Activated CD4-positive, alpha-beta T cell treated with anti-CD3 and anti-CD28 coated beads, Interleukin-2, amount 50 U/mL, for 24 hours (primary cell): ENCODE data around the gene ALAD.
"Not testable (repeated sequence)": the region's sequence is repeated elsewhere in the genome, so short reads cannot be mapped to it uniquely, and the experiment has no call there.

Source experiments
- DNase-seq, 2 donors: peaks; one replicate each; pipeline ENCODE4 v3.0.0-alpha.2; 2020; ENCODE audit warnings: low read depth in 1 of 2, low spot score in 1 of 2

ALAD gene

GRCh38 chr9:113401027-113401792, at the start of gene ALAD:
Gene ALAD, minus strand, starts transcription at chr9:113401284. Its CDS starts 7,725 bp downstream, at chr9:113393559.
- peak; percentile 97 to 98 for DNase-seq

DNA sequence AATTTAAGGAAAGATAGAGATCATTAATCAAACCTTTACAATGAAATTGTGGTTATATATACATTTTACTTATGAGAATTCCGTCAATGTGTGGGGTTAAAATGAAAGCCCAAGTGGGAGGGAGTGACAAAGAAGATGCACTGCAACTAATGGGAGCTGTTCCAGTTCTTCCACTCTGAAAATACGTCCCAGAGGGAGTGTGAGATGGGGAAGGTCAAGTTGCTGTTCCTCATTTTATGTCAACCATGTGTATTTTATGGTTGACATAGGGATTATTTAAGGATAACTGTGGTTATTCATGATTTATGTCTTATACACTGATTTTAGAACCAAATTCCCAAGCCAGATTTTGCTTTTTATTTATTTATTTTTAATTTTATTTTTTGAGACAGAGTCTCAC, 48.3 kb upstream of the ALAD start:
- no peak for DNase-seq

GRCh38 chr9:113446323-113446740, 45.2 kb upstream of the ALAD start:
- DNase-seq, result no peak

DNA sequence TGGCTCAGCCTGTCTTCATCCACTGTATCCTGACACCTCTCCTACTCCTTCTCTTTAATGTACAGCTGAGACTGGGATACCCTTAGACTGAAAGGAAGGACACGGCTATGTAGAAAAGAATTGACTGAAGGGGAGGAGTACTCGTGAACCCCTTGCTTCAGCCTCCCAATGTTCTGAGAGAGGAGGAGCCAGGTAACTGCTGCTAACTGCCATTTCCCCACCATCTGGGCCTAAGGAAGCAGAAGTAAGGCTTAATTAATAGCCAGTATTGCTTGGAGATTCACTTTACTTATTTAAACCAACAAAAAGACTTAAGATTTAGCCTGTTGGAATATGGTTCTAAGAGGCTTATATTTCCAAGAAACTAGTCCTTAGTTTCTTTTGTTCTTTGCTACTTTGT, 43.7 kb upstream of the ALAD start:
- DNase-seq, result no peak

DNA sequence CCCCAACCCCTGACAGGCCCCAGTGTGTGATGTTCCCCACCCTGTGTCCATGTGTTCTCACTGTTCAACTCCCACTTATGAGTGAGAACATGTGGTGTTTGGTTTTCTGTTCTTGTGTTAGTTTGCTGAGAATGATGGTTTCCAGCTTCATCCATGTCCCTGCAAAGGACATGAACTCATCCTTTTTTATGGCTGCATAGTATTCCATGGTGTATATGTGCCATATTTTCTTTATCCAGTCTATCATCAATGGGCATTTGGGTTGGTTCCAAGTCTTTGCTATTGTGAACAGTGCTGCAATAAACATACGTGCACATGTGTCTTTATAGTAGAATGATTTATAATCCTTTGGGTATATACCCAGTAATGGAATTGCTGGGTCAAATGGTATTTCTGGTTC, 36.6 kb upstream of the ALAD start:
- DNase-seq, result not testable (repeated sequence)

- no peak for DNase-seq
These were observed 35.8 kb upstream of the ALAD start for GRCh38 chr9:113436728-113437515.

- no peak for DNase-seq
These were observed 30.1 kb upstream of the ALAD start for GRCh38 chr9:113431191-113431590.

DNA sequence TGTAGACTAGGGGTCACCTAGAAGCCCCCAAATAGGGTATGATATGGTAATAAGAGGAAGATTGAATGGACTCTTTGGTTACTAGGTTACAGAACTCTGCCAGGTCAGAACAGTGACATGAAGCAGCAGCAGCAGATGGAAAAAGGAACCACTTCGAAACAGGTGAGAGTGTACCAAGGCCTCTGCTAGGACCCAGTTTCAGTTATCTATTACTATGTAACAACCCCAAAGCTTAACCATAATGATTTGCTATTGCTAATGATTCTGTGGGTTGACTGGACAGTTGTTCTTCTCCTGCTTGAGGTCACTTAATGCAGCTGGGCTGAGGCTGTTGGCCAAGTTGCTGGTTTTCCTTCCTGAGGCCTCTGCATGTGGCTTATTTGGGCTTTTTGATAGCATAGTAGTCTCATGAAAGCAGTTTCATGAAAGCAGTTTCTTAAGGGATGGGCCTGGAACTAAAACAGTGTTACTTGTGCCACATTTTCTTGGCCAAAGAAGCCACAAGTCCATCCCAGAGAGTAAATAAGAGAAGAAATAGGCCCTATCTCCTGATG, 27.1 kb upstream of the ALAD start:
- DNase-seq, result no peak

GRCh38 chr9:113427629-113428028, 26.5 kb upstream of the ALAD start:
- no peak for DNase-seq

GRCh38 chr9:113426701-113427100, 25.6 kb upstream of the ALAD start:
- DNase-seq, result no peak

DNA sequence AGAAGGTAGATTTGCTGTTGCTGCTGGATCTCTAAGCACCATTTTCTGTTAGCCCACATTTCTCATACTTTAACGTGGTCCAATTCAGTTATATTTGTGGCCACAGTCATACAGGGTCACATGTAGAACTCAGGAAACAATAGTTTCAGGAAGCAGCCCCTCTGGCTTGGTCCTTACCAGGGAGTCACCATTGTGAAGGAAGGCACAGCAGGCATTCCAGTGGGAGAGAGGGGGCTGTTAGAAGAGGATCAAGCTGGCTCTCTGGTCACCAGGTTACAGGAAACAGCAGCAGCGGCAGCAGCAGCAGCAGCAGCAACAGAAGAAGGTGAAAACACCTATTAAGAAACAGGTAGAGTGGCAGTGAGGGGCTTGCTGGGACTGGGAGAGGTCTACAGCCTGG, 24.0 kb upstream of the ALAD start:
- no peak for DNase-seq

DNA sequence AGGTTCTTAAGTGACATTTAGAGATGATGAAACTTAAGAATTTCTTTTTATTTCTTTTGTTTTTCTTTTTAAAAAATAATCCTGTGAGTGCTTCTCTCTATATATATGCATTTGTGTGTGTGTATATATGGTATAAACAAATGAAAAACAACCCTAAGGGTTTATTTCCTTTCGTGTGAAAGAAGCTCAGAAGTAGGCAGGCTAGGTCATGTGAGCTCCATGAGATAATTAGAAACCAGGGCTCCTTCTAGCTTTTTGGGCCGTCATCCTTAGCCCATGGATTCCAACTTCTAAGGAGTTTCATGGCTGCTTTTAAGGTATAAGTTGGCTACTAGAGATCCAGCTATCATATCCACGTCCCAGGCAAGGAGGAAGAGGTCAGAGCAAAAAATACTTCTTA, 20.6 kb upstream of the ALAD start:
- no peak for DNase-seq

DNA sequence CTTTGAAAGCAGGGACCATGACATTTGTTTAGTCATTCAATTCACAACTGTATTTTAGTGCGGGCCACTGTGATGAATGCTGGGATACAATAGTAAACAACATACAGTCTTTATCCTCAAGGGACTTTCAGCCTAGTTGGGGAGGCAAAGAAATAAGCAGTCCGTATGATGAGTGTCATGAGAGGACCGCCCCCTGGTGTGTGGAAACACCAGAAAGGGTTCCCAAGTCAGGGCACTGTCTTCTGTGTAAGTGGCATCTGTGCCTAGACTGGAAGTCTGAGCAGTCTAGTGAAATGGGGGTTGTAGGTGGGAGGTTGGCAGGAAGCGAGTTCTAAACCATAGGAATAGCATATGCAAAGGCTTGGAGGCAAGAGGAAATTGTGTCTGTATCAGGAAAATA, 16.3 kb upstream of the ALAD start:
- DNase-seq, result no peak

DNA sequence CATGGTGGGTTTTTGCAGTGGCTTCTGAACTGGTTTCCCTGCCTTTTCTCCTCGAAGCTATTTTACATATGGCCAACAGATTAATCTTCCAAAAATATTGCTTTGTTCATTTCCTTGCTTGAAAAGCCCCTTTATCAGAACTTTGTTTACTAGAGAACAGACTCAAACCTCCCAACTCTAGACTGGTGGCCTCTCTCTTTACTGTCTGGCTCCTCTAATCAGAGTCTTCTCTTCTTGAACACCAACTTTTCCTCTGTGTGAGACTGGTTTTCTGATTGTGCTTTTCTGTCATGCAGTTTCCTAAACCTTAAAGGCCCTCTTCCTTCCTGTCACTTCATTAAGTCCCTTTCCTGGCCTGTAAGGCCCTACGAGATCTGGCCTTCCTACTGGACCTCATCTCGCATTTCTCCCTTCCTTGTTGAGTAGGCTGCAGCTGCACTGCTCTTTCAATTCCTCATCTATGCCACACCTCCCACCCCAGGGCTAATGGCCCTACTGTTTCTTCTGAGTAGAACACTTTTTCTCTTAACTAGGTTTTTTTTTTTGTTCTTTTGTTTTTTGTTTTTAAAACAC, 15.2 kb upstream of the ALAD start:
- no peak for DNase-seq

GRCh38 chr9:113410207-113410864, 9.3 kb upstream of the ALAD start, which contains the start of the genes C9orf43 and POLE3:
Gene C9orf43, plus strand, starts transcription at chr9:113410747. Its CDS starts 2,747 bp downstream, at chr9:113413494.
Gene POLE3, minus strand, starts transcription at chr9:113410675. Its CDS starts 382 bp downstream, at chr9:113410293.
- DNase-seq, result peak; percentile 92 to 93

DNA sequence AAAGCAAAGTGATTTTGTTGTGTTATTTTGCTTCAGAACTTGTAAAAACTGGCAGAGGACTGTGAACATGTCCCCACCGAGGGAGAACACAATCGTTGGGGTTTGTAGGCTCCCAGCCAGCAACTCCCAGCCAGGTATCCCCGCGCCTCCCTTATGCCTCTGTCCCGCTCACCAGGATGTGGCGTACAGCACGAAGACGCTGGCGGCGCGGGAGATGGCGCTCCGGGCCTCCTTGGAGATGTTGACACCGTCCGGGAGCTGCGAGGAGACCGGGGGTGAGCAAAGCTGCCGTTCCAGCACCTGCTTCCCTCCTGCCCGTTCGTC, 8.8 kb upstream of the ALAD start:
- no peak for DNase-seq

- no peak for DNase-seq
These were observed 8.4 kb upstream of the ALAD start for GRCh38 chr9:113409481-113409880.

DNA sequence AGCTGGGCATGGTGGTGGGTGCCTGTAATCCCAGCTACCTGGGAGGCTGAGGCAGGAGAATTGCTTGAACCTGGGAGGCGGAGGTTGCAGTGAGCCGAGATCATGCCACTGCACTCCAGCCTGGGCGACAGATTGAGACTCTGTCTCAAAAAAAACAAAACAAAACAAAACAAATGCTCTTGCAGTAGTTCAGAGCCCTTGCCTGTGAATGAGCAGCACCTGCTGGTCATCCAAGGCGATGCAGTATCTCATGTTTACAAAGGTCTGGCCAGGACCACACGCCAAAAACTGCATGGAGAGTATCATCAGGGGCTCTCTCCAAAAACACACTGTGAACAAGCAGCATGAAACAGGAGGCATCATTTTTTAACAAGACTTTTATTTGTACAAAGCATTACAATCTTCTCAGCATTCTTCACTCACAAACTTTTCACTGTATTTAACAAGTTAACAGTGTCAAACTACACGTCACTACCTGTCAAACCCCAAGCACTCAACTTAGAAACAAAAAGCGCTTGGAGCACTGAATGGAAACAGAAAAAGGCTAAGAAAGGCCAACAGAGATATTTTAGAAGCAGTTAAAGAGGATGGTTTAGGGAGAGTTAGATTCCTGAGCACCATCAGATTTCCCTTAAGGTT, 5.9 kb upstream of the ALAD start:
- DNase-seq, result peak in 1 of 2 donors; percentile 19

GRCh38 chr9:113406353-113406752, 5.3 kb upstream of the ALAD start:
- not testable (repeated sequence) for DNase-seq

GRCh38 chr9:113403646-113404045, 2.6 kb upstream of the ALAD start:
- DNase-seq, result no peak
